ENCODE data around the gene ERC2.

ERC2 gene

GRCh38 chr3:55624238-55624637 lies 844.0 kb downstream of the ERC2 start:
- no peak for DNase-seq

GRCh38 chr3:55623786-55624185 lies 844.5 kb downstream of the ERC2 start:
- DNase-seq = no peak

DNA sequence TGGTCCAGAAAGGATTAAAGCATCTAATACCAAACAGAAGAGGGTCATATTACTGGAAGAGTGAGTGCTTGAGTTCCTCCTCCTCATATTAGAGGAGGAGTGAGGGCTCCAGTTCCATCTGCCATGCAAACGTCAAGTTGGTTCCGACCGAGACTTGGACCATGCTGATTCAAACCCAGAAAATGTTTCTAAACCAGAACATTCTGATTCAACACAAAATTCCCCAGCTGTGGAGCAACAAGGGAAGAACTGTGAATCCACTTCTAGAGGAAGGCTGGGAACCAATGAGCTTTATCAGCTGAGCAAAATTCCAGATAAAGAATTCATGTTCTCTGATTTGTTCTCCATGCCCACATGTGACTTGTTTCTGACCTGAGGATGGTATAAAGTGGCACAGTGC lies 845.5 kb downstream of the ERC2 start:
- no peak for DNase-seq

DNA sequence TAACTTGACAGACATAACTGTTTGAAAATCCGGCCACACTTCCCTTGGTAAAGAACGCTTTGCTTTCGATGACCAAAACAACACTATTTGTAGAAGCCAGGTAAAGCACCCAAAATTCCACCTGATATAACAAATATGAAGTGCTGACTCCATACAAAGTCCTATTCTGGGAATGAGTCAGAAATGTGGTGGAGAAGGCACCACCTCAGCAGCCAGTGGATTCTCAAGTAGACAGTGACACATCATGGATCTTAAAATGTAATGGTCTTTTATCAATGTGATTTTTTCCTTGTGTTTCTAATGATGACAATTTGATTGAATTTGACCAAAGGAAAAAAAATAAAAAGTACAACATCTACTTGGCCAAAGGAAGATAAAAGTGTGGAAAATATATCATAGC lies 846.2 kb downstream of the ERC2 start:
- DNase-seq = no peak

DNA sequence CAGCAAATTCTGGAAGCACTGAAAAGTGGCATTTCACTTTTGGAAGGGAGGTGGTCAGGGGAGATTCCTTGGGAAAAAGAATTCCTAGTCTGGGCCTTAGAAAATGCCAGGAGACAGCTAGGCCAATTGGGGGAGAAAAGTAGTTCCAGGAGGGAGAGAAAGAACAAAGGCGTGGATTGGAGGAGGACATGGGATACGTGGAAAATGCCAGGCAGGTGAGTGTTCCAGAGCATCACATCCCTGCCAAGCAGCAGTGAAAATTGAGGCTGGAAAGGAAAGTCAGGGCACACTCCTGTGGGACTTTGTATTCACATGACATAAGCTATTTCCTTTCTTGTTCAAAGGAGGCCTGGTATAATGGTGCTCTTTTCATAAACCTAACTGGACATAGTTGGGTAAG lies 846.6 kb downstream of the ERC2 start:
- DNase-seq = no peak

DNA sequence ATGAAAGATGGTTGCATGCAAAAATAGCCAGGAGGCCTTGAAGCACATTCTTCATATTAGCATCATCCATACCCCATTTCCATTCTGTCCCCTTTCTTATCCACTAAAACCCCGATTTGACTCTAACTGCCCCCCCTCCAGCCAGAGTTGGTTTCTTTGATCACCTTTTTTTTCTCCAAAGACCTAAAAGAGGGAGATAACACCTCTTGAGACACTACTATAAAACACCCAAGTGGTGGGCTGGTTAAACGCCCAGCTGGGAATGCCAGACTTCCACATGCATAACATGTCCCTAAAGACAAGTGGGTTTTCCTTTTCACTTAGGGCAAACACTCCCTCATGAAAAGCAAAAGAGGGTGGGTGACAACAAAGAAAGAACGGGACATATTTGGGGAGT lies 847.2 kb downstream of the ERC2 start:
- DNase-seq = no peak

DNA sequence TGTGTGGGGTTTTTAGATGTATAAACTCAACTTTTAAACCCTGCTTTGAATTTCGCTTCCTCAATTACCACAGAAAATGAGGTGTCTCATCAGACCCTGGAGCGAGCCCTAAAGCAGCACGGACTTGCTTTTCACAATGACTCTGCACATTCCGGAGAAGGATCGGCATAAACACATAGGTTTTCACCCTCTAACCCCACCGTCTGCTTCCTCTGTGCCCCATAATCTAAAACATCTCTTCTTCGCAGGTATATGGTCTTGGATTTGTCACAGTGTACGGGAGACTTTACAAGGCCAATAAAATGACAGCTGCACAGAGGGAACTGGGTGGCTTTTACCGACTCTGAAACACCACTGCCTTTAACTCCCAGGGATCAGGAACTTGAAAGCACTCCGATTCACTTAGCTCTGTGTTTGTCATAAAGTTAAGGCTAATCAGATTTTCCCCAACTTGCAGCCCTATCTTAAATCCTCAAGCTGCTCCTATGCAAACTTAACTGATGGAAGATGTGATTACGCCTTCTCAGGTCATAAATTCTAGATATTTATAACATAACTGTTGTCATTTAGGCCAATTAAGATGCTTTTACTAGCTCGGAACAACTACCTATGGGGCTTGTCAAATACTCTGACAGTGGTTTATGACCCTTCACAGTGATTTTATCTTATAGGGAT lies 847.8 kb downstream of the ERC2 start:
- DNase-seq = no peak

DNA sequence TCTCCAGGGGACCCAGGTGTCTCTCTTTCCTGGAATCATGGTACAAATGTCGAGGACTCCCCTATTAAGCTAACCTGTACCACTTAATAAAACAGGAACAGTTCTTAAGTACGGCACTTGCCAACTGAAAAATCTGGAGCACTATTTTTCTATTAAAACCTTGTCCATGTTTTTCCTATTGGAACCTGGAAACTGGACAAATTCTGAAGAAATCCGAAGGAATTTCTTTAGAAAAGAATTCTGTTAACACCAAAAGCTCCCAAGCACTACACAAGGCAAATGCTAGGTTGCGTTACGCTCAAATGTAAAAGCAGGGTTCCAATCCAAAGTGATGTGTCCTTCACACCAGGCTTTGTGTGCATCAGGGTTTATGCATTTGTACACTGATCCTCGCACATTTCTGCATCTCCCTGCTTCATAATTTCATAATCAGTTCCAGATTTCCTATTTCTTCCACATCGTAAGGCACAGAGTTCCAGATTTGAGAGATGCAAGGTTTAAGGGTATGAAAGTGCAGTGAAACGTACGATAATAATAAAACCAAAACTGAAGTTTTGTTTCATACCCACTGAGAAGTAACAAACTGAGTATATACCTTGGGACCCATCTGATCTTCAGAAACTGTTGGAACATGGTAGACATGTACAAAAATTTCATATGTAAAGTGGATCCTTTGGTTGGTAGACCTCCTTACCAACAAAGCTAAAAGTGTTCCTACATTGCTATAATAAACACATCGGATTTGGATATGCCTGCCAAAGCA lies 849.0 kb downstream of the ERC2 start:
- no peak for DNase-seq

- no peak for DNase-seq
Measured at GRCh38 chr3:55617385-55617784, 850.9 kb downstream of the ERC2 start.

DNA sequence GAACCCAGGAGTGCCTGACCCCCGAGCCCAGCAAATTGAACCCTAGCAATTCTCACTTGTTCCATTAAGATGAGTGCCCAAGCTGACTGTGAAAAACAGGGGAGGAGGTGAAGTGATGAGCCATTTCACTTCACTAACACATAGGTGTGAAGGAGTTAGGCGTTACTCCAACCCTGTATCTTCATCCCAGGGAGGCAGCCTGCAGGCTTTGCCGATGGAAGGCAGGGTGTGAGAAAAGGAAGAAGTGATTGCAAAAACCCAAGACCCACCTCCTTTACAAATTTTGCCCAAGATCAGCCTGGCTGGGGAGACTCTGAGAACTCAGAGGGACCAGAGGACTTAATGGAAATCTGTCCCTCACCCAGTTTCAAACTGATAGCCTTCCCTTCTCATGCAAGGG lies 851.5 kb downstream of the ERC2 start:
- no peak for DNase-seq

DNA sequence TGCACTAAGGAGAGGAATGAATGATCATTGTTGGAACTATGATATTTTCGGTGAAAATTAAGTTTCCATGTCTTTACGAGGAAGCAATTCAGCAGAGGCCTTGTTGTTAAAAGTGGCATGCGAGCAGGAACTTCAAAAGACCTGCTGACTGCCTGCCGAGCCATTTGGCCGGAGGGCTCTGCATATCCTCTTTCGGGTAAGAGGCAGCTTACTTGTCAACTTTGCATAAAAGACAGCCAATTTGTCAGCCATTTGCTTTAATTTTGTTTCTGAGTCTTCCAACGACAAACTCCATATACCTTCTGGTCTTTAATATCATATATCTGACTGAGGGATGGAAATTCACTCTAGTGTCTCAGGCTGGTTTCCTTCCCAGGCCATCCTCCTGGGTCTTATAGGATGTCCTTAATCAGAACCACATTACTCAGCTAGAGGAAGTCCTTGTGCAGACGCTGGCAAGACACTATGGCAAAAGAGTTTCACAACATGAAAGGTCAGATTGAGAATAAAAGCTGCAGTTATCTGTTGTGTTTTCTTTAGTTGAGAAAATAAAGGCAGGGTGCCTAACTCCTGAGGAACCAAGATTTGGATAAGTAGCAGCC lies 852.5 kb downstream of the ERC2 start:
- no peak for DNase-seq

DNA sequence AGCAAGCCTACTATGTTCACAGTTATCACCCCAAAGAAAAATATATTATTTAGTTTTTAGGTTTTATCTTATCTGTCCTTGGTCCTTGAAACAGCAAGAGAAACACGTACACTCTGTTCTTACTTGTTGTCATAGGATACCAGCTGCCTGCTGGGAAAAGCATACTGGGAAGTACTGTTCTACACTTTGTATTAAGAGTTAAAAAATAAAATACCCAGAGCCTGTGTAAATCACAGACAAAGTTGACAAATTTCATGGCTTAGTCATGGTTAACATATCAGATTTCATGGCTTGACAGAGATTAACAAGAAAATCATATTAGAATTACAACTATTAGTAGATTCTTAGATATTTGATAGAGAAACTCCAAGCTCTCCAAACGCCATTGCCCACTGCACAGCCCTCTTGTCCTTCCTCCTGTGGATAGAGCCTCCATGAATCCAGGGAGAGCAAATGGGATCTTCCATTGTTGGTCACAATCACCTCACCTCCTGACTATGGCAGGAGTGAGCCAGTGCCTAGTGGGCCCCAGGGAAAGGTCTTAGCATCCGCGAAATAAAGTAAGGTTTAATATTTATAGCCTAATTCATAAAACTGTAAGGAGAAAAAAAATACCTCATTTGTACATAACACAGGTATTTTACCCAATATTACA lies 853.1 kb downstream of the ERC2 start:
- no peak for DNase-seq

GRCh38 chr3:55611121-55611520 lies 857.1 kb downstream of the ERC2 start:
- DNase-seq = no peak

GRCh38 chr3:55609230-55609827 lies 858.9 kb downstream of the ERC2 start:
- no peak for DNase-seq

- DNase-seq = no peak
Measured at GRCh38 chr3:55608301-55608937, 859.8 kb downstream of the ERC2 start.

DNA sequence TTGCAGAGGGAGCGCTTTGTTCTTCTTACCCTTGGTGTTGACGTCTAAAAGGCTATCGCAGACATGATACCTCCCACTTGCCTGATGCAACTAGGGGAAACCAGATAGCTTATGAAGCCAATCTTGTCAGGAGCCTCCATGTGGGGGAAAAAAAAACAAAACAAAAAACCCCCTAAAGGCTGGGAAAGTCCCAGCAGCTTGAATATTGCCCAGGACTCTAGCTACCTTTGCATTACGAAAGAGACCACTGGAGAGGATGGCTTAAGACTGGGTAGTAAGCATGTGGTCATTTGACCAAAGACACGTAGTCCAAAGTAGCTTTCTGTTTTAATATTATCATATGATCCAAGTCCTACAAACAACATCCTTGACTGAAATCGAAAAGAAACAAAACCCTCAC lies 860.4 kb downstream of the ERC2 start:
- no peak for DNase-seq

GRCh38 chr3:55607175-55607574 lies 861.1 kb downstream of the ERC2 start:
- no peak for DNase-seq

DNA sequence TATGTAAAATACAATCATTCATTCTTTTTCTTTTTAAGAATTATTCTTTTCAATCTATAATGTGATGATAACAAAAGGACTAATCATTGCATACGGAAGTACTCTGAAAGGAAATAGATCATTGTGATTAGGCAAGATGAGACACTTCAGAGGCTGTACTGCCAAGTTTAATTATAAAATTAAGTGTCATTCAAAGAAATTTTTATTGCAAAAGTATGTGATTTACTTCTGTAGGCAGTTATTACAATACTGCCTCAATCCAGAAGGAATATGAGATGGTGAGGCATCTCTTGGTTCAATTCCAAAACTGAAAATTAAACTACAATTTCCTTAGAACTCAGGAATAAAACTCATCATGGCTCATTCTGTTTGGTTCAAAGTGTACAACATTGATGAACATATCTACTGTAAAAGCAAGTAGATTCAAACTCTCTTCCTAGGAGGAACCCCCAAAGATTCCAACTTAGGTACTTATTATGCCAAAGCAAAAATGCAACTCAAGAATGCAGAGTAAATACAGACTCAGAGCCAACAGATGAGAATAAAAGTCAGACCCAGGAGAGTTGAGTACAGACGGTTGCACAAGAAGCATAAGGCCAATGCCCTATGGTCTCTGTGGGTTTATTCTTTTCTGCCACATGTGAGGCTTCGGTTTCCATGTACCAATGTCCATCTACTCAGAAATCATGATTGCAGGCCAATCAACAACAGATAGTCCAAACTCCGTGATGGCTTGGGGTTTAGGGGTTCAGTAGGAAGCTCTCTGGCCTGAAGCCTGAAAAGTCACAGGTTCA lies 862.6 kb downstream of the ERC2 start:
- no peak for DNase-seq

DNA sequence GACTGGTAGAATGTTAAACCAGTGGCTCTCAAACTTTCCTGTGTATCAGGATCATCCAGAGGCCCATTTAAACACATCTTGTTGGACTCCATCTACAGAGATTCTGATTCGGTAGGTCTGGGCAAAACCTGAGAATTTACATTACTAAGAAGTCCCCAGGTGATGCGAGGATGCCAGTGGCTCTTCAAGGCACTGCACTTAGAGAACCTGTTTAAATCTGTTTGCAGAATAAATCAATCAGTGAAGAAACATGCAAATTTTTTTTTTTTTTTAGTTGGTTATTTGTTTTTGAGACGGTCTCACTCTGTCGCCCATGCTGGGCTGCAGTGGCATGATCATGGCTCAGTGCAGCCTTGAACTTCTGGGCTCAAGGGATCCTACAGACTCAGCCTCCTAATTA lies 863.4 kb downstream of the ERC2 start:
- DNase-seq = no peak

- DNase-seq = no peak
Measured at GRCh38 chr3:55604402-55604801, 863.9 kb downstream of the ERC2 start.

DNA sequence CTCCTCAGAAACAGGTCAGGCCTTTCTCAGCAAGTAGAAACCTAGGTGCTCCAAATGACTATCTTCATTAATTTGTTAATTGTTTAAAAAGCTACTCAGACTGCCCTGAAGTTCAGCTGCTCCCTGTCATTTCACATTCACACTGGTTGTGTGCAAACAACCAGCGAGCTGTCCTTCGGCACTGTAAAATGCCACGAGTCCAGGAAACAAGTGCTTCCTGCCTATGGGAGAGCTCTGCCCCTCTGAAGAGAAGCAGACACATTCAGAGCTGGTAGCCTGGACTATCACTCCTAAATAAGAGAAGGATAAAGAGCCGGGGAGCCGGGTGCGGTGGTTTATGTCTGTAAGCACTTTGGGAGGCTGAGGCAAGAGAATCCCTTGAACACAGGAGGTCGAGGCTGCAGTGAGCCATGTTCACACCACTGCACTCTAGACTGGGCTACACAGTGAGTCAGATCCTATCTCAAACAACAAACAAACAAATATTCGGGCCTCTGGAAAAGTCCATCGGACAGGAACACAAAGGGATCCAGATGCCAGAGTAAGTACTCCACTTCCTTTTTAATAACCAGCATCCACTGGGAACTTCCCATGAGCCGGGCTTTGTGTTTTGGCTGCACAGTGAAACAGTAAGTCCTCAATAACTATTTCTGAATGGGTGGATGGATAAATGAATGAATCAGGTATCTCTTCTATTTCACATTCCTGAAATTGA lies 866.7 kb downstream of the ERC2 start:
- DNase-seq = no peak

Measured in stimulated activated CD4-positive, alpha-beta T cell treated with anti-CD3 and anti-CD28 coated beads, Interleukin-2, amount 100 ng/mL, for 24 hours (primary cell).